Cardiac muscle cell (in vitro differentiated cells and primary cell): Measurements from ENCODE around the gene FSTL4. TPM values are rescaled to one million over a fixed set of nuclear protein-coding genes. Genes with fewer than 3 reads are reported as not detected.

Experiments used
- DNase-seq, 2 donors: peaks; one replicate each; pipeline versions ENCODE4 v3.0.0 to v3.0.0-alpha.2; 2010 to 2017; ENCODE audit warnings: low read depth in 1 of 2, low spot score in 1 of 2
- H3K27ac ChIP-seq: fragments of 200-600 bp; sonication (generic); 2 replicates; pipeline ENCODE4 v1.5.1; 2016
- H3K27me3 ChIP-seq: fragments of 200-600 bp; sonication (generic); 2 replicates; pipeline ENCODE4 v1.6.0; 2016; ENCODE audit warnings: control low read depth
- H3K36me3 ChIP-seq: fragments of 200-600 bp; sonication (generic); 2 replicates; pipeline ENCODE4 v1.5.1; 2016; ENCODE audit warnings: control low read depth
- H3K4me1 ChIP-seq: fragments of 200-600 bp; sonication (generic); 2 replicates; pipeline ENCODE4 v1.8.1; 2017; ENCODE audit warnings: low read depth, mild to moderate bottlenecking, mixed run types
- H3K4me3 ChIP-seq: fragments of 200-600 bp; sonication (generic); 2 replicates; pipeline ENCODE4 v1.5.1; 2016; ENCODE audit warnings: mild to moderate bottlenecking
- H3K9me3 ChIP-seq: fragments of 200-600 bp; sonication (generic); 2 replicates; pipeline ENCODE4 v1.5.1; 2017; ENCODE audit warnings: low read depth, mild to moderate bottlenecking, control low read depth
- CTCF ChIP-seq: IDR thresholded peaks from 2 replicates; pipeline ENCODE4 v1.5.1; 2012; ENCODE audit warnings: low read depth, mild to moderate bottlenecking, low read length
- polyA plus RNA-seq: library from polyadenylated mRNA; unstranded; fragments of >200 nt; fragmentation: Nextera tagmentation; extraction: Ambion mirVana; gene quantifications from 2 replicates; pipeline ENCODE4 v1.2.1, GENCODE V29; 2016
- total RNA-seq: library from RNA; depleted of rRNA; stranded (reverse); fragments of >200 nt; gene quantifications from 2 replicates; pipeline ENCODE4 v1.2.3, GENCODE V29; 2016

The FSTL4 gene
- total and polyA plus RNA-seq, 2 experiments from 2014 or later = 0.06 TPM; not detected in 1

DNA sequence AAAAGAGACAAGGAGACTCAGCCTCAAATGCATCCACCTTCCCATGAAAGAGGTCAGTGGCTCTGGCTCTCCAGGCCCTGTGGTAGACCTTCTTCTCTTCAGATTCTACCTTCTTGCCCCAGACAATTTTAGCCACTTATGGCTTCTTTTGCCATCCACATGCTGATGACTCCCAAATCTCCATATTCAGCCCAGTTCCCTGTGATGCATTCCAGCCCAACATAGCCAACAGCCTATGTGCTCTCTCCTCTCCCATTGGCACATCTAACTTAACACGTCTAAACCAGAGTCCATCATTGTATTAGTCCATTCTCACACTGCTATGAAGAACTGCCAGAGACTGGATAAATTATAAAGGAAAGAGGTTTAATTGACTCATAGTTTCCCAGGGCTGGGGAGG lies 108.8 kb downstream of the FSTL4 start:
- no peaks in the 10 kb centered on the region for H3K36me3 ChIP-seq
- H3K27me3 ChIP-seq = no peaks in the 10 kb centered on the region
- no peak overlapping the region for H3K4me3 ChIP-seq
- no peak for DNase-seq
- H3K9me3 ChIP-seq = no peaks in the 10 kb centered on the region
- H3K27ac ChIP-seq = no peak overlapping the region
- no peaks in the 10 kb centered on the region for H3K4me1 ChIP-seq
- TF ChIP-seq CTCF = no peak

- H3K4me3 ChIP-seq = no peak overlapping the region
- H3K4me1 ChIP-seq = no peaks in the 10 kb centered on the region
- no peaks in the 10 kb centered on the region for H3K36me3 ChIP-seq
- H3K27me3 ChIP-seq = no peaks in the 10 kb centered on the region
- DNase-seq = no peak
- no peak overlapping the region for H3K27ac ChIP-seq
- no peak for TF ChIP-seq CTCF
- H3K9me3 ChIP-seq = no peaks in the 10 kb centered on the region
Observed at GRCh38 chr5:133499895-133500294, 112.4 kb downstream of the FSTL4 start.

DNA sequence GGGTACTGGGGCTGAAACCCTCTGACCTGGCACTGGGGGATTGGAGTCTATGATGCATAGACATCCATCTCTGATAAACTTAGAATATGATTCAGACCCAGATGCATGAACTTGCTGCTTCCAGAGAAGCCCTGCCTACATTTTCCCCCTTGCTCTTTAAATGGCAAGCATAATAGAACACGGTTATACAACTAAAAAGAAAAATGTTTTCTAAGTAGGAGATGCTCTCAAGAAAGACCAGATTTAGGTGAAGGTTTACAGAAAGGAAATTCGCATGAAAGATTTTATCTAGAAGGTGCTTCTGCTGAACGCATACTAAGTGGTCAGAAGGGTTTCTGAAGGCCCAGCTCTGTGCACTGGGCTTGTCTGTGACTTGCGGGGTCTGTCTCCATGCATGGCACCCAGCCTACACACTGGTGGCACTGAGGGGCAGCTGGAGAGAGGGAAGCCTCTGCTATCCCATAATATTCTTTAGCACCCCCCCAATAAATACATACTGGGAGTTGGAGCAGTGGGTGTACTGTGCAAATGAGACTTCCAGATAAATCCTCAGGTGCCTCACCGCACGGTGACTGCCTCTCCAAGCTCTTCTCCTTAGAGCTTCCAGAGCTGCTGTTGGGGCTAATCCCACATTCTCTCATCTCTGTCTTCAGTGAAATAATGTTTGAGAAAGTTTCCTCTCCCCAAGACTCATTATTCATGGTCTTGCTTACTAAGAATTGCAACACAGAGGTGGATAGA lies 114.6 kb downstream of the FSTL4 start:
- no peak for TF ChIP-seq CTCF
- no peaks in the 10 kb centered on the region for H3K27me3 ChIP-seq
- no peaks in the 10 kb centered on the region for H3K9me3 ChIP-seq
- H3K4me1 ChIP-seq = no peaks in the 10 kb centered on the region
- no peak overlapping the region for H3K27ac ChIP-seq
- no peak overlapping the region for H3K4me3 ChIP-seq
- no peak for DNase-seq
- no peaks in the 10 kb centered on the region for H3K36me3 ChIP-seq

DNA sequence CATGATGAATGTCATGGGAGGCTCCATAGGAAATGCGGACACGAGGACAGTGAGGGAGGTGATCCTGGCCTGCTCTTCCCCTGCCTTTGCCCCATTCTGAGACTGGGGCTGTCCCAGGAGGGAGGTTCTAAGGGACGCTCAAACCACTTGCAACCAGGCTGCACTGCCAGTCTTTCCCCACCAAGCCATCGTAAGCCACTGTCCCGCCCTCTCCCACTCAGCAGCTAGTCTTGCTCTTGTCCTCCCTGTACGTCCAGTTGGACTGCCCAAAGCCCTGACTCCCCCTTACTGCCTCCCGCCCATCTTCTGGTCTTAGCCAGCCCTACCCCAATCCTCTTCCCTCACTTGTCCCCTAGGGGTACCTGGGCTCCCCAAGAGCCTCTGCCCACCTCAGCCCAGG lies 115.7 kb downstream of the FSTL4 start:
- Histone ChIP-seq H3K36me3 (no peaks in the 10 kb centered on the region), H3K27ac (no peak overlapping the region), H3K4me1 (no peaks in the 10 kb centered on the region), H3K27me3 (no peaks in the 10 kb centered on the region), H3K4me3 (no peak overlapping the region), H3K9me3 (no peaks in the 10 kb centered on the region)
- TF ChIP-seq CTCF = no peak
- no peak for DNase-seq

GRCh38 chr5:133494923-133495246 lies 117.5 kb downstream of the FSTL4 start:
- Histone ChIP-seq H3K4me1 (no peaks in the 10 kb centered on the region), H3K4me3 (no peak overlapping the region), H3K27ac (no peak overlapping the region), H3K36me3 (no peaks in the 10 kb centered on the region), H3K9me3 (no peaks in the 10 kb centered on the region), H3K27me3 (no peaks in the 10 kb centered on the region)
- DNase-seq = no peak
- no peak for TF ChIP-seq CTCF
